ENCODE results near the gene LINC00237. TPM values are rescaled to one million over a fixed set of nuclear protein-coding genes. Genes with fewer than 3 reads are reported as not detected.

LINC00237 gene
- total RNA-seq, 4 donors from 2014 or later = not detected

GRCh38 chr20:21125072-21125848 is 19.1 kb upstream of the LINC00237 start:
- no peak for TF ChIP-seq CTCF (IDR thresholded peaks at IDR 0.05; ENCODE audit: low read depth)

GRCh38 chr20:21124190-21124589 is 18.0 kb upstream of the LINC00237 start:
- no peak for TF ChIP-seq CTCF (IDR thresholded peaks at IDR 0.05; ENCODE audit: low read depth)

DNA sequence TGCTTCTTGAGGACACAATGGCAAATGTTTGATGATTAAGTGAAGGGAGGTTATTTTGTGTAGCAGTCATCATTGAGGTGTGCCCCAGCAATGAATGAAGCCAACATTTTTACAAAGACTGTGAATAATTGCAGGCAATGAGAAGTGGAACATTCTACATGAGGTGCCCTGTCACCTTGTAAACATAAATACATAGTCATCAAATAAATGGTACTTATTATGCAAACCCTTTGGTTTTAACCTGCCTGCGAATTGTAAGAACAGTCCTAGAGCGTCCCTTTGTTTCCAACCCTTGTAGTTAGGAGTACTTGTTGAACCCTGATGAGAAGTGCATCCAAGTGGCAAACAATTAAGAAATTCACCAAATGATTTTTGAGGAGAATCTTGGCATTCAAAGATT is 12.6 kb upstream of the LINC00237 start:
- no peak for TF ChIP-seq CTCF (IDR thresholded peaks at IDR 0.05; ENCODE audit: low read depth)

DNA sequence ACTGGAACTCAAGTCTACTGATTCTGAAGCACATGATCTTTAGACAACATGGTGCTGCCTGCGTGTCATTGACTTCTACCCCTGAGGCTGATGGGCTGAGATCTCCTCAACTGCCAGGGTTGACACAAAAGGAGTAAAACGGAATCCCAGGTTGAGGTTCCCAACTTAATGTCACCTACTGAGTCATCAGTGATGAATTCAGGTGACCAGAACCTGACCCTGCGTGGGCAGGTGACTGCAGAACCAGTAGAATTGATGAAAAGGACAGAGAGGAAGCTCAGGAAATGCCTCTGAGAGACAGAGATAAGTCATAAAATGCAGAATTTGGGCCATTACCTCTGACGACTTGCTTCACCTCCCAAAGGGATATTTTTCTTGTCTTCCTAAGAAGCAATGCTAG is 12.0 kb upstream of the LINC00237 start:
- no peak for TF ChIP-seq CTCF (IDR thresholded peaks at IDR 0.05; ENCODE audit: low read depth)

GRCh38 chr20:21117521-21117920 is 11.4 kb upstream of the LINC00237 start:
- TF ChIP-seq CTCF (IDR thresholded peaks at IDR 0.05; ENCODE audit: low read depth) = no peak

DNA sequence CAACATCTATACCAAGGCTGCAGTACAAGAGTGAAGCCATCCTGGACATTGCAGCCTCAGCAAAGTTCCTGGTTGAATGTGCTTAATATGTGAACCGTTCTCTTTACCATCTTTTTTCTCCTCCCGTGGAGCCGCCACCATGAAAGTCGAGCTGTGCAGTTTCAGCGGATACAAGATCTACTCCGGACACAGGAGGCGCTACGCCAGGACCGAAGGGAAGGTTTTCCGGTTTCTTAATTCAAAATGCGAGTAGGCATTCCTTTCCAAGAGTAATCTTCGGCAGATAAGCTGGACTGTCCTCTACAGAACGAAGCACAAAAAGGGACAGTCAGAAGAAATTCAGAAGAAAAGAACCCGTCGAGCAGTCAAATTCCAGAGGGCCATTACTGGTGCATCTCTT is 8.4 kb upstream of the LINC00237 start:
- TF ChIP-seq CTCF (IDR thresholded peaks at IDR 0.05; ENCODE audit: low read depth) = no peak

DNA sequence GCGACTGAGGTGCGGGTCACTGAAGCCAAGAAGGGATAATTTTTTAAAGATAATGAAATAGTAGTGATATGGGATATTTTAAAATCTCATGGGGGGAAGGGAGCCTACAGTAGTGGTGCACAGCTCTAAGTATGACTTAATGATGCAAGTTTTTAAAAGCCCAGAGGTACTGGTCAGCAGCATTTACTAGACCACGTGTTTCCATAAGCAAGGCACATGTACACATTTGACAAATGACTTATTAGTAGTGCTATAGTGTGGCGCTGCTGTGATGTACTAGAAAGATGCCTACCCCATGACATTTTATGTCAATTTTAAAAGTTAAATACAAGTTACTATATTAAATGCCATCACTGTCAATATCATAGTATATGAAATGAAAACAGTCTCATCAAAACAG is 7.5 kb upstream of the LINC00237 start:
- no peak for TF ChIP-seq CTCF (IDR thresholded peaks at IDR 0.05; ENCODE audit: low read depth)
